ENCODE results near the gene FNDC3B. TPM values are rescaled to one million over a fixed set of nuclear protein-coding genes. Genes with fewer than 3 reads are reported as not detected.

The FNDC3B gene
- total RNA-seq, 1 donor from 2014 or later: 54.9 TPM

DNA sequence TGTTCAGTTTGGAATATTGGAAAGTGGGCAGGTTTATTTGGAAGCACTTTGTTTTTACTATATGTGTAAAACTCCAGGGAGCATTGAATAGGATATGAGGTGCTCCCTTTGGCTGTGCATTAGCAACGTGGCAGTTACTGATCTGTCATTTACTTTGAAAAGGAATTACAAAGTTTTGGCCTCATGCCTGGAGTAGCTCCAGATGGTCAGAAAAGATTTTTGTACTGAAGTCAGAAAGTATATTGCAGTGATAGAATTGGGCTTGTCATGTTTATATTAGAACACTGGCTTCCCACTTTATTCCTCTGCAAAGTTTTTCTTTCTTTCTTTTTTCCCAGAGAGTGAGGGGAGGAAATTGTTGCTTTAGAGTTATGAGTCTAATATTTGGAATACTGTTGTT is 26.1 kb downstream of the FNDC3B start:
- TF ChIP-seq, protein P1, sequence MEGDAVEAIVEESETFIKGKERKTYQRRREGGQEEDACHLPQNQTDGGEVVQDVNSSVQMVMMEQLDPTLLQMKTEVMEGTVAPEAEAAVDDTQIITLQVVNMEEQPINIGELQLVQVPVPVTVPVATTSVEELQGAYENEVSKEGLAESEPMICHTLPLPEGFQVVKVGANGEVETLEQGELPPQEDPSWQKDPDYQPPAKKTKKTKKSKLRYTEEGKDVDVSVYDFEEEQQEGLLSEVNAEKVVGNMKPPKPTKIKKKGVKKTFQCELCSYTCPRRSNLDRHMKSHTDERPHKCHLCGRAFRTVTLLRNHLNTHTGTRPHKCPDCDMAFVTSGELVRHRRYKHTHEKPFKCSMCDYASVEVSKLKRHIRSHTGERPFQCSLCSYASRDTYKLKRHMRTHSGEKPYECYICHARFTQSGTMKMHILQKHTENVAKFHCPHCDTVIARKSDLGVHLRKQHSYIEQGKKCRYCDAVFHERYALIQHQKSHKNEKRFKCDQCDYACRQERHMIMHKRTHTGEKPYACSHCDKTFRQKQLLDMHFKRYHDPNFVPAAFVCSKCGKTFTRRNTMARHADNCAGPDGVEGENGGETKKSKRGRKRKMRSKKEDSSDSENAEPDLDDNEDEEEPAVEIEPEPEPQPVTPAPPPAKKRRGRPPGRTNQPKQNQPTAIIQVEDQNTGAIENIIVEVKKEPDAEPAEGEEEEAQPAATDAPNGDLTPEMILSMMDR (IDR thresholded peaks at IDR 0.05): no peak
- intact Hi-C loops (cut with DNase I): loop anchor here (5.0 kb wide), 1 partner anchor 42 kb away; no protein-coding TSS in a partner anchor
- Histone ChIP-seq H3K36me3 (no peaks in the 10 kb centered on the region), H3K27me3 (no peaks in the 10 kb centered on the region), H3K27ac (peak overlapping the region in 1 of 2 donors; percentile 20), H3K4me3 (no peak overlapping the region), H3K9me3 (no peaks in the 10 kb centered on the region), H3K4me1 (peaks cover 16 to 65% of the 10 kb centered on the region in 2 donors)
- no peak for DNase-seq (ENCODE audit: low spot score in 2 of 2)

DNA sequence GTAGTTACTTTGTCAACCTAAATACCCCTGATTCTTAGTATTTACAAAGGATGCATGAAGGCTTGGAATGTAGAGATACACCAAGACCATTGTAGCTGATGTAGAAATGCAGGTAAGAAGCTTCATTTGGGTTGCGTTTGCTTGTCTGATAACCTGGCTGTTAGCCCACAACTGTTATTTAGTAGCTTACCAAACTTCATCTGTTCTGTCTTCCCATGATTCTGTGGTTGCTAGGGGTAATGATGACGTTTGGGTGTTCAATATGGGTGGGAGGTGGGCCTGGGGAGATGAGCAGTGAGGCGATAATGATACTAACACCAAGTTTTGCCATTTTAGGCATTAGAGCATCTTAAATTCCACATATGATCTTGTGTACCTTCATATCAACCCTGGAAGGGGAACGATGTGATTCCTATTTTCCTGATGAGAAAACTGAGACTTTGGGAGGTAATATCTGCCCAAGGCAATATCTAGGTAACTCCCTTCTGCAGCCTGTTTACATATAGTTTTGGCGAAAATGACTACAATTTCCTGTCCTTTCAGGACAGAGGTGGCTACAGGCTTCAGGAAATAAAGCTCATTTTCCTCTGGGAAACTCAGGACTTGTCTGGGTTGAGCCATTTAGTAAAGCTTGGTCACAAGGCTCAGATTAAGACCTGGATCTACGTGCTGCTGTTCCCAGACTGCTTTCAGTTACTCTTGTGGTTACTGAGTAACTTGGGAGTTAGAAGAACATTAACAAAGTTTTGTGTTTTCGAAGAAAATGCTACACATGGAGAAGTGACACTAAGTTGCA is 26.8 kb downstream of the FNDC3B start:
- TF ChIP-seq, protein P1 (IDR thresholded peaks at IDR 0.05): no peak

DNA sequence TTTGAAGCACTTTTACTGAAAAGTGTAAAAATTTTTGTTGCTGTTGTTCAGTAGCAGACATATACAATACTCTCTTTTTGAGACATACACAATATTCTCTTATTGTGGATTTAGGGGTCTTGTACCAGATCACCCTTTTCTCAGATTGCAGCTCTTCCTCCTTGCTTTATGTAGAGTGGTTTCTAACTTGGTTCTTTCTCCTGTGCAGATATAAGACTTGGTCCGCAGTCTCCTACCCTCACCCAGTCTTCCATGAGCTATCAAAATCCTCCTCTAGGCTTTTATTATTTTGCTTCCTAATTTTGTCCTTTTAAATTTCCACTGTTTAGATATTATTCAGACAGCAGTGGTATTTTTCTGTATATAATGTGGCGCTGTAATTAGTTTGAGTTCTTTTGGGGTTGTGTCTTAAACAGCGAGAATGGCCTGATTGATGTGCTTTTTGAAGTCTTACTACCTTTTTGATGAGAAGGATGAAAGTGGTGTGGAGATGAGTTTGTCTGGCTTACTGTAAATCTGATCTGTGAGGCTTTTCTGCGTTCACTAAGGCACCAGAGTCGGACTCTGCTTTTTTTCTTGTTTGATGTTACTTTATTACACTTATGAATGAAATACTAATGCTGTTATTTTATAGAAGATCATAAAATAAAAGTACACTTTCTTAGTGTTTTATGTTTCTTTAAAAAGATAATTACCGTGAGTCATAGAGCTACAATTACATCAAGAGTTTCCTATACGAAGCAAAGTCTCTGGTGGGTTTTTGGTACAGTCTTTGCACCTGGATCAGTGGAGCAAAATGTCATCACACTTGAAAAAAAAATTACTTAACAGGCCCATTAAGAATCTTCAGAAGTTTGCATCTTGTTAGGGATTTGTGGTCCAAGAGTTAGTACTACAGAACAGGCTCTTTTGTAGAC is 27.8 kb downstream of the FNDC3B start:
- Histone ChIP-seq H3K27me3 (no peaks in the 10 kb centered on the region), H3K9me3 (no peaks in the 10 kb centered on the region), H3K27ac (no peak overlapping the region), H3K4me3 (no peak overlapping the region), H3K4me1 (peaks cover 18 to 66% of the 10 kb centered on the region in 2 donors), H3K36me3 (no peaks in the 10 kb centered on the region)
- TF ChIP-seq, protein P1 (IDR thresholded peaks at IDR 0.05): no peak
- intact Hi-C loops (cut with DNase I): loop anchor here (5.0 kb wide), 1 partner anchor 40 kb away; no protein-coding TSS in a partner anchor
- no peak for DNase-seq (ENCODE audit: low spot score in 2 of 2)

More for the DNA sequence above, 26.8 kb downstream of the FNDC3B start:
- Histone ChIP-seq H3K27me3 (no peaks in the 10 kb centered on the region), H3K36me3 (no peaks in the 10 kb centered on the region), H3K4me1 (peaks cover 16 to 67% of the 10 kb centered on the region in 2 donors), H3K9me3 (no peaks in the 10 kb centered on the region), H3K4me3 (no peak overlapping the region), H3K27ac (peak overlapping the region in 1 of 2 donors; percentile 20)
- intact Hi-C loops (cut with DNase I): loop anchor here (5.0 kb wide), 1 partner anchor 41 kb away; no protein-coding TSS in a partner anchor
- DNase-seq (ENCODE audit: low spot score in 2 of 2): no peak

DNA sequence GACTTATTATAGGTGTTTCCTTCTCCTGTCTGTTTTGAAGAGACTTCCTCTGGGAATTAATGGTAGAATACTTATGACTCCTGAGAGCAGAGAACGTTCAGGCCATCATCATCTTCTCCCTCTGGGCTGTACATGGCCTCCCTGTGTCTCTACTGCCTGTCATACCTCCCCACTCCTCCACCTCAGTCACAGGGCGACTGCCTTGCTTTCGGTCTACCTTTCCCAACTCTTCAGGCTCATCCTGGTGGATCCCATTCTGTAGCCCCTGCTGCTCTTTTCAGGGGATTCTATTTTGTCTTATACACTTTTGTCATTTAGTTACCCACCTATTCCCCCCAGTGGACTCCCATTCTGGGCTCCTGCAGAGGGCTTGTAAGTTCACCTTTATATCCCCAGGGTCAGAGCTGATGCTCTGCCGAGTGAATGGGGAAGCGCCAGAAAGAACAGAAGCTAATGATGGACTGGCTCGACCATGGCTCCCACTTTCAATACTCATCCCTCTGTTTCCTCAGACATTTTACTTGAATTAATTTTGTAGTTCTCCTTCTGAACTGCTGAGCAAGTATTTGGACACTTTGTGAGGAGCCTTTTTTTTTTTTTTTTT is 28.6 kb downstream of the FNDC3B start:
- intact Hi-C loops (cut with DNase I): loop anchor here (5.0 kb wide), 1 partner anchor 39 kb away; no protein-coding TSS in a partner anchor
- no peaks in the 10 kb centered on the region for H3K9me3 ChIP-seq
- H3K36me3 ChIP-seq: no peaks in the 10 kb centered on the region
- TF ChIP-seq, protein P1 (IDR thresholded peaks at IDR 0.05): no peak
- H3K27ac ChIP-seq: no peak overlapping the region
- no peaks in the 10 kb centered on the region for H3K27me3 ChIP-seq
- no peak for DNase-seq (ENCODE audit: low spot score in 2 of 2)
- no peak overlapping the region for H3K4me3 ChIP-seq
- peaks cover 15 to 64% of the 10 kb centered on the region in 2 donors for H3K4me1 ChIP-seq

DNA sequence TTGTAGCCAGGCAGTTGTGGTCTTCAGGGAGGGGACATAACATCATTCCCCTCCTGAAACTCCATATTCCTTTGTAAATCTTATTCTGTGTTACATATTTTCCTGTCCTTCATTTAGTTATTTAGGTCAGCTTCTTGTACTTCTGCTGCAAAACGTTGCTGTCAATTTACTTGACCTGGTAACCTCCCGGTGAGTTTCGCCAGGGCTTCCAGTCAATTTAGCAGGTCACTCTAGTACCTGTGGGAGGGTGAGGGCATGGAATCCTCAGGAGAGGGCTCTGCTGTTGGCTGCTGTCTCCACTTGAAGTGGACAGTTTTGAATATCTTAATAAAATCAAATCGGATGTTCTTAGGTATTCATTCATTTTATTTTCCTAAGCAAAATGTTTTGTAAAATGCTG is 29.6 kb downstream of the FNDC3B start:
- H3K9me3 ChIP-seq: no peaks in the 10 kb centered on the region
- TF ChIP-seq, protein P1 (IDR thresholded peaks at IDR 0.05): no peak
- peaks cover 15 to 70% of the 10 kb centered on the region in 2 donors for H3K4me1 ChIP-seq
- intact Hi-C loops (cut with DNase I): loop anchor here (5.0 kb wide), 1 partner anchor 38 kb away; no protein-coding TSS in a partner anchor
- H3K36me3 ChIP-seq: no peaks in the 10 kb centered on the region
- DNase-seq (ENCODE audit: low spot score in 2 of 2): no peak
- H3K4me3 ChIP-seq: no peak overlapping the region
- no peaks in the 10 kb centered on the region for H3K27me3 ChIP-seq
- no peak overlapping the region for H3K27ac ChIP-seq

Measured in ascending aorta (tissue), 2 donors.